Measurements from ENCODE around the gene CNIH3.
"Not testable (repeated sequence)": the region's sequence is repeated elsewhere in the genome, so short reads cannot be mapped to it uniquely, and the experiment has no call there.

Gene CNIH3

DNA sequence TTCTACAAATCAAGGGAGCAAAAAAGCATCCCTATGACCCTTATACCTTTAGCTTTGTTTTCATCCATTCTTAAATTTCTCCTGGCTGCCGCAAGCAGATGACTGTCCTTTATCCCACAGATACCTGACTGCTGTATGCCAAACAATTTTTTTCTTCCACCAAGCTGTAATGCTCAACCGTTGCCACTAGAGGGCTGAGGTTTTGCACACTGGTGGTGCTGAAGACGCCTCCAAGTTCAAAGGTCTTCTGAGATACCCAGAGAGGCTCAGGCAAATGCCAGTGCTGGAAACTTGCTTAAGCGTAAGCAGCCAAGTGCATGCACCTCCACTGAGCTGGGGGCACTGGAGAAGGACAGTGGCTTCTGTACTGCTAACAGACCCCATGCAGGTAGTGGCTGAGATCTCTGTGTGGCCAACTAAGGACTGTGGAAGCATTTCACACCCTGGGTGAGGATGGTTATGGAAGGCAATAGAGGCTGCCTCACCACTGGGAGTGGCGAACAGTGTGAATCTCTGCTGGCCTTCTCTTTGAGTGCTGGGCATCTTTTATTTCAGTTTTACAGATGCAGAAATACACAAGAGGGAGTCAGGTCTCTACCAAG, 28.5 kb downstream of the CNIH3 start:
- DNase-seq: peak; percentile 20 to 61

GRCh38 chr1:224647449-224647848, 31.3 kb downstream of the CNIH3 start:
- peak in 1 of 2 experiments; percentile 49 for DNase-seq

GRCh38 chr1:224650290-224650689, 34.2 kb downstream of the CNIH3 start:
- DNase-seq: no peak

GRCh38 chr1:224651188-224651587, 35.1 kb downstream of the CNIH3 start:
- no peak for DNase-seq

DNA sequence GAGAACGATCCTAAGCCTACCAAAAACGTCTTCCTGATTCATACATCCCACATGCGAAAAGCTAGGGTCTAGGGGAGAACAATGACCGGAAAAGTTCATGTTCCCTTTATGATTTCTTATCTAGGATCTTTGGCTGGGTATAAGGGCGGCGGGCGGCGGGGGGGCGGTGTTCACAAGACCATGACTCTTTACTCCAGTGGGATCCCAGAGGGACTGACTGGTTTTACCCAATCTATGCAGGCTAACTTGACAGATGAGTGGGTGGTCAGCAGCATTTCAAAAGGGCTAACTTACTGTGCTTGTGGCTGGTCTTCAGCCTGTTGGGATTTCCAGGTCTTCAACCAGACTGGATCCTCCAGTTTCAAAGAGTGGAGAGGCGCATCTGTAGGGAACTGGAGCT, 40.3 kb downstream of the CNIH3 start:
- no peak for DNase-seq

- no peak for DNase-seq
Measured at GRCh38 chr1:224660074-224660473, 44.0 kb downstream of the CNIH3 start.

GRCh38 chr1:224662870-224663269, 46.8 kb downstream of the CNIH3 start:
- no peak for DNase-seq

- DNase-seq: no peak
Measured at GRCh38 chr1:224665016-224665415, 48.9 kb downstream of the CNIH3 start.

- DNase-seq: no peak
Measured at GRCh38 chr1:224666078-224666477, 50.0 kb downstream of the CNIH3 start.

DNA sequence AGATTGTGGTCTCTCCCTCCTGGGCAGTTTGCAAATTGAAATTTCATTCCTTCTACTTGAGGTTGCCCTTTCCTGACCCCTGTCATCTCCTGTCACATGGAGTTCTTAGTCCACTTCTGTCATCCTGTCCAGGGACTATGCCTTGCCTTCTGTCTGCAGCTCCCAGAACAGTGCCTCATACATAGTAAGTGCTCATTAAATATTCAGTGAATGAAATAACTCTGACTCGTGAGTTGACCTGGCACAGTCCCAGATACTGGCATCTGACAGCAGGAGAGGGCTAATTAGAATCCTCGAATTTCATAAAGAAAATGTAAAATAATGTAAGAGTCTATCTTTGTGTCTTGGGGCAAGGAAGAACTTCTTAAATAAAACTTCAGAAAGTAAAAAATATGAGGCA, 50.8 kb downstream of the CNIH3 start:
- DNase-seq: no peak

DNA sequence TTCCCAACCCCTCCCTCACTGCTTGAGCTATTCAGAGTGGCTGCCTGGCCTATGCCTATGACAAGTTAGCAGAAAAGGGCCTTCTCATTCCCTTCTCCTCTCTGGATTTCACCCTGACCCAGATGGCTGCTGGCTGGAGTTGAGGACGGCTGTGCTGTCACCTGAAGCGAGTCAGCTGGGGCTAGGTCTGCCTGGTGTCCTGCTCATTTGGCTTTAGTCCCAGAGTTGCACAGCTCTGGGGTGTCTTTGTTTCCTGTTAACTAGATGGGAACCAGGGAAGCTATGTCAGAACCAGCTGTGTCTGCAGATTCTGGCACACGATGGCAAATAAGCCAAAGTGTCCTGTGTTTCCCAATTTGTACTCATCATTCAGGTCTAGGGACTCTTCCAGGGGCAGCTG, 52.9 kb downstream of the CNIH3 start:
- DNase-seq: no peak

- no peak for DNase-seq
Measured at GRCh38 chr1:224669403-224669802, 53.3 kb downstream of the CNIH3 start.

DNA sequence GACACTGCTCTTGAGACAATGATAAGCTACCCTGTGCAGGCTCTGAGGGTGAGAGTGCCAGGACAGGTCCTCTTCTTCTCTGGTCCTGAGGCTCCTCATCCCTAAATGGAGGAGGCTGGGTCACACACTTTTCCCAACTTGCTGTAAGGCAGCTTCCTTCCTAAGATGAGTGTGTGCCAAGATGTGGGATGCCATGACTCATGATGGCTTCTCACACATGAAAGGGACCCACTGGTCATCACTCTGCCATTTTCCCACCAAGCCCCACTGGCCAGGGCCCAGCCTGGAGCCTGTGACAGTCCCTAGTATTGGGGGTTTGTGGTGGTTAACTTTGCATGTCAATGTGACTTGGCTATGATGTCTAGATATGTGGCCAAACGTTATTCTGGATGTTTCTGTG, 54.4 kb downstream of the CNIH3 start:
- no peak for DNase-seq

DNA sequence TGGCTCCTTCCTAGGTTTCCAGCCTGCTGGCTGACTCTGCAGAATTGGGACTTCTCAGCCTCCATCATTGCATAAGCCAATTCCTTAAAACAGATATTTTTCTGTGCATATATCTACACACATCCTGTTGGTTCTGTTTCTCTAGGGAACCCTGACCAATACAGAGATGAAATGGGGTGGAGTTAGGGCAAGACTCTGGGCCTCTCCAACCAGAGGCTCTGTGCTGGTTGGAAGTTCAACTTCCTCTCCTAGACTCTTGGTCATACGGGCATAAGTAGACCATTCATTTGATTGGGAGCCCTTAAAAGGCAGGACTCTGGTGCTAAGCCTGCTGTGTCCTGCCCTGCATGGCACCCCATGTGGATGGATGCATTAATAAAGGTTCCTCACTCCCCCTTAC, 55.0 kb downstream of the CNIH3 start:
- DNase-seq: no peak

GRCh38 chr1:224673141-224673540, 57.0 kb downstream of the CNIH3 start:
- no peak for DNase-seq

DNA sequence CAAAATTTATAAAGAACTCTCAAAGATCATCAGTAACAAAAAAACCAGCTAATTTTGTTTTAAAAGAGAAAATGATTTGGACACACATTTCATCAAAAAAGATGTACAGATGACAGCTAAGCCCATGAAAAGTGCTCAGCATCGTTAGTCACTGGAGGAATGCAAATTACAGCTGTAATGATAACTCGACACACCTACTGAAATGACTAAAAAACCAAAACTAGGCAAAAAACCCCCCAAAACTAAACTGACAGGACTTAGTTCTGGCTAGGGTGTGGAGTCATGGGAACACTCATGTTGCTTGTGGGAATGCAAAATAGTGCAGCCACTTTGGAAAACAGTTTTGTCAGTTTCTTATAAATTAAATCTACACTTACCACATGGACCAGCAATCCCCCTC, 59.5 kb downstream of the CNIH3 start:
- DNase-seq: no peak

- DNase-seq: no peak
Measured at GRCh38 chr1:224676551-224676950, 60.4 kb downstream of the CNIH3 start.

- DNase-seq: no peak
Measured at GRCh38 chr1:224678168-224678567, 62.1 kb downstream of the CNIH3 start.

DNA sequence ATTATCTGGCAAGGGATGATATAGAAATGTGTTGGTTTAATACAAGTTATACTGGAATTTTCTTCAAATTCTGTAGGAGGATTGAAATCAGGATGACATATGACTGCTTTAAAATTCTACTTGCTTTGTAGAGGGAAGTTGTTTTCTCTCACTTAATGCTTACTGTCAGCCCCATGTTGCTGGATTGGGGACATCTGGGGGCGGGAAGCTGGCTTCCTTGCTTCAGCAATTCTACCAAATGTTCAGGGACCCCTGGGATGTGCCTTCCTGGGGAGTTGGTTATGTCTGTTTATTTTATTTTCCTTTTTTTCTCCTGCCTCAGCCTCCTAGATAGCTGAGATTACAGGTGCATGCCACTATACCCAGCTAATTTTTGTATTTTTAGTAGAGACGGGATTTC, 63.5 kb downstream of the CNIH3 start:
- no peak for DNase-seq

DNA sequence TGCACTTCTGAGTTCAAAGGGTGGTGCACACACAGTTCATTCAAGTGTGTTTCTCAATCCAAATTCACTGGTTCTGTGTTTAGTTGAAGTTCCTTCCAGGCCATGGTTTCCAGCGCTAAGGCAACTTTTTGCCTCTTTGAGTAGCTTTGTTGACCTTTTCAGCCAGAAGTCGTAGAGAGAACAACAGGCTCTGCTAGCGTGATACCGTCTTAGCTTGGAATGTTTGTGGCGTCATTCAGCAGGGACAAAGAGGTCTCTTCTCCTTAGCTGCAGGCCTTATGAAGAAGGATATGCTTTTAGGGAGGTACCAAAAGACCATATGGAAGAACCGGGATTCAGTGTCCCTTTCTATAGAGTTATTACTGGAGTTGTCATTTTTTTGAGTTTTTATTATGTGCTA, 65.7 kb downstream of the CNIH3 start:
- no peak for DNase-seq

GRCh38 chr1:224683936-224684335, 67.8 kb downstream of the CNIH3 start:
- DNase-seq: peak; percentile 95 to 96

DNA sequence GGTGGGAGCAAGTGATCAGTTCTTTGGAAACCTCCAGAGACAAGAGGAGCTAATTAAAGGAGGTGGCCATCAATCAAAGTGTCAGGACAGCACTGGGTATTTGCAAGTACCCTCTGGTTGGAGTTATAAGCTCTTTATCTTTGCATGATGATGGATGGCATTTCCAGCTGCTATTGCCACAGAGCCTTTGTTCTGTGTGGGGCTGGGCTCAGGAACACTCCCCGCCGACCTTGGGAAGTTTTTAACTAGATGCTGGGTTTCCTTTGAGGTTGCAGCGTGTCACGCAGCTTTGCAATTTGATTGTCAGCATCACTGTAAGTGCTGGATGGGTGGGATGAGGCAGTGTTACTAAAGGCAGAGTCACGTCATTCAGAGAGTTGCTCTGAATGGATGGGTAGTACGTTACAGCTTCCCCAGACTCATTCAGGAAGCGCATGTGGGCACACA, 68.9 kb downstream of the CNIH3 start:
- DNase-seq: peak; percentile 68 to 88

DNA sequence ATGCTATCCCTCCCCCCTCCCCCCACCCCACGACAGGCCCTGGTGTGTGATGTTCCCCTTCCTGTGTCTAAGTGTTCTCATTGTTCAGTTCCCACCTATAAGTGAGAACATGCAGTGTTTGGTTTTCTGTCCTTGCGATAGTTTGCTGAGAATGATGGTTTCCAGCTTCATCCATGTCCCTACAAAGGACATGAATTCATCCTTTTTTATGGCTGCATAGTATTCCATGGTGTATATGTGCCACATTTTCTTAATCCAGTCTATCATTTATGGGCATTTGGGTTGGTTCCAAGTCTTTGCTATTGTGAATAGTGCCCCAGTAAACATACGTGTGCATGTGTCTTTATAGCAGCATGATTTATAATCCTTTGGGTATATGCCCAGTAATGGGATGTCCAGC, 70.0 kb downstream of the CNIH3 start:
- DNase-seq: not testable (repeated sequence)

GRCh38 chr1:224687465-224687864, 71.3 kb downstream of the CNIH3 start:
- DNase-seq: no peak

DNA sequence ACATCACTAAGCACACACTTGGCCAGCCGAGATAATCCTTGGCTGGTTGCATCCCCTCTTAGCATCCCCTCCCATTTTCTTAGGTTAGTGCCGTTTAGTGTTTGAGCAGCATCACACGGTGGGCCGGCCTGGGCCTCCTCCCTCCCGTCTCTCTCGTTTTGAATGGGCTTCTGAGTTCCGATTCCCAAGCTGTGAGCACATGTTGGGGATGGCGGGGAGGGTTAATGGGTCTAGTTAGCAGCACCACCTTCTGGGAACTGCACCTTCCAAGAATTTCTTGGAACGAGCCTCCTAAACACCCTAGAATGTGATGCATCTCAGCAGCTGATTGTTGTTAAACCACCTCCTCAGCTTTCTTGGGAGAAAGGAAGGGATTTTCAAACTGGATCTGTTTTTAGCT, 73.3 kb downstream of the CNIH3 start:
- DNase-seq: no peak

DNA sequence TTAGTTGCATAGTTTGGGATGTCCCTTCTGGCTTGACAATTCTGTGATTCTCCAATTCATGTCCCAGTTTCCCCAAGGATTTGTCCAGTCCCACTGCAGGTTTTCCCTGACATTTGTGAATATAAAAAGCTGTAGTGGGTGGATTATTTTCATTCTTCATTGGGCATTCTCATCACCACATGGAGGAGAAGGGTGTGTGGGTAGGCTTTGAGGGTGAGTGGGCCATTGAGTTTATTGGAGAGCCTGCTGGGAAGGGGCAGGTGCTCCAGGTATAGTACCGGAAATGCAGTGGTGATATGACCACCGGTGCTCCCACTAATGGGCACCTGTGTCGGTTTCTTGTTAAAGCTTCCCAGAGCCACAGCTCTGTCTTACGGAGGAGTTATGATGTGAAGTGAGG, 74.5 kb downstream of the CNIH3 start:
- no peak for DNase-seq

Measured in NCI-H524 (cell line).